Neutrophil (primary cell): ENCODE results near the gene GATA3.

Experiments used
- H3K27ac ChIP-seq: fragments of 200-600 bp; sonication (generic); 2 replicates; pipeline ENCODE4 v1.5.1; 2016; ENCODE audit warnings: mild to moderate bottlenecking, moderate library complexity
- H3K27me3 ChIP-seq: fragments of 200-600 bp; sonication (generic); 2 replicates; pipeline ENCODE4 v1.6.0; 2016; ENCODE audit warnings: mild to moderate bottlenecking
- H3K36me3 ChIP-seq: fragments of 200-600 bp; sonication (generic); 2 replicates; pipeline ENCODE4 v1.5.1; 2017
- H3K4me1 ChIP-seq, 2 experiments: fragments of 200-600 bp in 1 of 2; sonication (generic) in 1 of 2; 1 replicate in 1 of 2; 2 replicates in 1 of 2; pipeline versions ENCODE4 v1.5.1 to v1.6.1; 2013 to 2016; ENCODE audit warnings: low read depth in 1 of 2, low read length in 1 of 2, mild to moderate bottlenecking in 1 of 2, moderate library complexity in 1 of 2; ENCODE audit not compliant: control insufficient read depth in 1 of 2, insufficient read depth in 1 of 2
- H3K4me3 ChIP-seq, 2 experiments: fragments of 200-600 bp in 1 of 2; sonication (generic) in 1 of 2; 1 replicate in 1 of 2; 2 replicates in 1 of 2; pipeline ENCODE4 v1.5.1; 2013 to 2016; ENCODE audit warnings: low read depth in 1 of 2, low read length in 1 of 2, mild to moderate bottlenecking in 1 of 2, moderate library complexity in 1 of 2
- H3K9me3 ChIP-seq: fragments of 200-600 bp; sonication (generic); 2 replicates; pipeline ENCODE4 v1.5.1; 2016
- CTCF ChIP-seq: fragments of 200-600 bp; sonication (generic); IDR thresholded peaks from 2 replicates; pipeline ENCODE4 v1.5.1; 2016; ENCODE audit warnings: antibody characterized with exemption

GATA3 gene

GRCh38 chr10:8073691-8074416 is 19.4 kb downstream of the GATA3 start:
- no peaks in the 10 kb centered on the region for H3K9me3 ChIP-seq
- no peaks in the 10 kb centered on the region for H3K36me3 ChIP-seq
- no peak overlapping the region for H3K27ac ChIP-seq

GRCh38 chr10:8074881-8075280 is 20.4 kb downstream of the GATA3 start:
- no peaks in the 10 kb centered on the region for H3K36me3 ChIP-seq
- no peak overlapping the region for H3K27ac ChIP-seq
- H3K4me1 ChIP-seq = no peaks in the 10 kb centered on the region
- H3K27me3 ChIP-seq = peaks cover 67% of the 10 kb centered on the region
- TF ChIP-seq CTCF = no peak
- no peaks in the 10 kb centered on the region for H3K9me3 ChIP-seq
- no peak overlapping the region for H3K4me3 ChIP-seq

More at GRCh38 chr10:8073691-8074416, 19.4 kb downstream of the GATA3 start:
- no peaks in the 10 kb centered on the region for H3K4me1 ChIP-seq
- TF ChIP-seq CTCF = no peak
- H3K27me3 ChIP-seq = peaks cover 67% of the 10 kb centered on the region
- H3K4me3 ChIP-seq = no peak overlapping the region

- no peak for TF ChIP-seq CTCF
Measured at GRCh38 chr10:8075282-8076260, 21.1 kb downstream of the GATA3 start.

GRCh38 chr10:8076933-8077332 is 22.4 kb downstream of the GATA3 start:
- no peak overlapping the region for H3K27ac ChIP-seq
- no peaks in the 10 kb centered on the region for H3K4me1 ChIP-seq
- no peaks in the 10 kb centered on the region for H3K36me3 ChIP-seq

More at GRCh38 chr10:8075282-8076260, 21.1 kb downstream of the GATA3 start:
- H3K4me3 ChIP-seq = no peak overlapping the region
- no peak overlapping the region for H3K27ac ChIP-seq
- H3K27me3 ChIP-seq = peaks cover 66% of the 10 kb centered on the region
- H3K4me1 ChIP-seq = no peaks in the 10 kb centered on the region
- no peaks in the 10 kb centered on the region for H3K36me3 ChIP-seq
- no peaks in the 10 kb centered on the region for H3K9me3 ChIP-seq

GRCh38 chr10:8078027-8078426 is 23.5 kb downstream of the GATA3 start:
- Histone ChIP-seq H3K36me3 (no peaks in the 10 kb centered on the region), H3K4me3 (no peak overlapping the region), H3K27me3 (peaks cover 64% of the 10 kb centered on the region), H3K27ac (no peak overlapping the region), H3K4me1 (no peaks in the 10 kb centered on the region), H3K9me3 (no peaks in the 10 kb centered on the region)
- no peak for TF ChIP-seq CTCF

More at GRCh38 chr10:8076933-8077332, 22.4 kb downstream of the GATA3 start:
- Histone ChIP-seq H3K4me3 (no peak overlapping the region), H3K9me3 (no peaks in the 10 kb centered on the region), H3K27me3 (peaks cover 64% of the 10 kb centered on the region)
- TF ChIP-seq CTCF = no peak
